Activated CD4-positive, alpha-beta T cell treated with anti-CD3 and anti-CD28 coated beads for 1 hour (primary cell): ENCODE results near the gene CYSRT1.

Experiments
- DNase-seq: peaks from one replicate; pipeline ENCODE4 v3.0.0-alpha.2; 2020

Gene CYSRT1

DNA sequence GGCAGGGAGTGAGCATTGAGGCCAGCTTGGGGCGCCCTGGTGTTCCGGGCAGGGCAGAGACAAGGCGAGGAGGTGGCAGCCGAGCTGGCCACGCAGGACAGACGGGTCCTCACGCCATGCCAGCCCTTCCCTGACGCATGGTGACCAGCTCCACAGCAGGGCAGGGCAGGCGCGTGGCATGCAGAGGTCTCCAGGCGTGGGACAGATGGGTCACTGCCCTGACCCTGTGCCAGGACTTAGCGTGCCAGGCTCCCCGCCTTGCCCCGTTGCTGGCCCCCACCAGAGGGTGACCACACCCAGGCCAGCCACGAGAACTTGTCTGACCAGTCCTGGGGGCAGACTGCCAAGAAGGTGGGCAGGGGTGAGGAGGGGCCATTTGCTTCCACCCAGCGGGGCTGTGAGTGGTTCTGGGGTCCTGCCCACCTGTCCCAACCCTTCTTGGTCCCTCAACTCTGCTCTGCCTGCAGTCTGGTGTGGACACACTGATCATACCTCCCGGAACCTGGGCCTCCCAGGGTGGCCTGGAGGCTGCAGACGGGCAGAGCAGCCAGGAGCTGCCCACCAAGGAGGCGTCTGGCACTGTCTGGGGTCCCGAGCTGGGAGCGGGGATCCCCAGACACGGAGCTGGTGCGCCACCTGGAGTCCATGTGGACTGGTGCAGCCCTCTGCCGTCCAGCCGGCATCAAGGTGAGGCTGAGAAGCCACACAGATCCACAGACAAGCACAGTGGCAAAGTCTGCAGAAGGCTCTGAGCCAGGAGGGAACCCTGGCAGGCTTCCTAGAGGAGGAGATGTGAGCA lies 2.3 kb downstream of the CYSRT1 start, which contains the start of gene RNF224:
Gene RNF224 (plus strand): TSS at position 449 of the 799 bp plus-strand sequence. CDS start 834 bp downstream, outside the sequence.
- DNase-seq: peak; percentile 73

DNA sequence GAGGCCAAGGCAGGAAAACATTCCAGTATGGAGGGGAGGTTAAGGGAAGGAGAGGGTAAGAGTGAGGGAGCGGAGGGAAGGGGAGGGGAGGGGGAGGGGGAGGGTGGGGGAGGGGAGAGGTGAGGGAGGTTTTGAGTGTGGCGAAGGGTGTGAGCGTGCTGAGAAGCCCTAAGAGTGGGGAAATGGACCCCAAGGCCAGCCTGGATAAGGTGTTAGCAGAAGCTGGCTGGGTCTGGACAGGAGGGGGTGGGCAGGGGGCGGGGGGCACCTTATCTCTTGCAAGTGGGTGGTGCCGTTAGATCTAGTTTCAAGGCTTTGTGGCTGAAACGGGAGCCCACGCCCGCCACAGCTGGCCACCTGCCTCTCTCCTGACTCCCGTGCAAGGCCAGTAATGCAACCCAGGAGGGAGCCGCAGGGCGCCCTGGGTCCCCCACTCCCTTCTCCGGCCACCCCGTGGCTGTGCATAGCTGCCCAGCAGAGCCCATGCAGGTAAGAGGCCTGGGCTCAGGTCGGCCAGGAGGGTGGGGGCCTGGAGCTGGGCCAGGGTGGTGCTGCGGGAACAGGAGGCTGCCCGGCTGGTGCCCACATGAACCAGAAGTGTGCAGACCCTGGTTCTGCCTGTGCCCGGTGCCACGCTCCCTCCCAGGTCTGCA lies 3.0 kb downstream of the CYSRT1 start:
- no peak for DNase-seq

DNA sequence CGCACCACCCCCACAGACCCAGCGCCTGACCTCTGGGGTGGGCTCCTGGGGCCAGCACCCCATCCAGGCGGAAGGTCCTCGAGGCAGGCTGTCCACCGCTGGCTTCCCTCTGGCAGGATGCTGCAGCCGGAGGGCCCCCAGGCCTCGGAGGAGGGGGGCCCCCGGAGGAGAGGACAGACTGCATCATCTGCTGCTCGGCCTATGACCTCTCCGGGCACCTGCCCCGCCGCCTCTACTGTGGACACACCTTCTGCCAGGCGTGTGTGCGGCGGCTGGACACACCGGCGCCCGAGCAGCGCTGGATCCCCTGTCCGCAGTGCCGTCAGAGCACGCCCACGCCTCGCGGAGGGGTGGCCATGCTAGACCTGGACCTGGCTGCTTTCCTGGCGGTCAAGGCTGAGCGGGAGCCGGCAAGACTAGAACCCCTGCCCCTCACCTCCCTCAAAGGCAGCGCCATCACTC lies 3.6 kb downstream of the CYSRT1 start:
- DNase-seq: no peak

DNA sequence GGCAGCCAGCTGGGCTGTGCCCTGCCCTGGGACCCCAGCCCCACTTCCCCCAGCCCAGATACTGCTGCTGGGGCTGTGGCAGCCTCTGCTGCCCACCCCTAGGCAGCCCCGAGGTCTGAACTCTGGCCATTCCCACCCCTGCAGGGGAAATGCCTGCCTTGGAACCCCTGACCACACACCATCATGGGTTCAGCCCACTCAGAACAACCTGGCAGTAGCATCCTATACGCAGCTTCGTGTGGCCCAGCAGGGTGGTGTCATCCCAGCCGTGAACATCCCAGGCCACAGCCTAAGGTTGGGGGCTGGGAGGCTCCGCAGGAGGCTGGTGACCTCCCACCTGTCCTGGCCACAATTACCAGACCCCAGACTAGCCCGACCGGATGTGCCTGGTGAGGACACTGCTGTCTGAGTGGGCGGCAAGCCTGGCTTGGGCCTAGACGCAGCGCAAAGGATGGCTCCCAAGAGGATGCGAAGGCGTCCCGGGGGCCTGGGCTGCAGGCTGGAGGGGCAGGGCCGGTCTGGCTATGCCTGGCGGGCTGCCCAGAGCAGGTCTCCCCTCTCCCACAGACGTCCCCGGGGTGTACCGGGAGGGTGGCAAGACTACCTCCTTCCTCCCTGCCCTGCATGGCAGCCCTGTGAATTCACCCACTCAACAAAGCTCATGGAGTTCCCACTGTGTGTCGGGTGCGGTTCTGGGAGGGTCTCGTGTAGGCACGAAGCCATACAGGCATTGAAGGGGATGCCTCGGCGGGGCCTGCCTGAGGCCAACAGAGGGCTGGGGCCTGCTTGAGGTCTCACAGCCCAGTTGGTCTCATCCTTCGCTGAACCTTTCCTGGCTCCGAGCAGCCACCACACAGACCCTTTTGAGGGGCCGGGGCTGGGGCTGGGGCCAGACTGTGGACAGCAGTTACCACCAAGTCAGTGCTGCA lies 4.3 kb downstream of the CYSRT1 start:
- no peak for DNase-seq

DNA sequence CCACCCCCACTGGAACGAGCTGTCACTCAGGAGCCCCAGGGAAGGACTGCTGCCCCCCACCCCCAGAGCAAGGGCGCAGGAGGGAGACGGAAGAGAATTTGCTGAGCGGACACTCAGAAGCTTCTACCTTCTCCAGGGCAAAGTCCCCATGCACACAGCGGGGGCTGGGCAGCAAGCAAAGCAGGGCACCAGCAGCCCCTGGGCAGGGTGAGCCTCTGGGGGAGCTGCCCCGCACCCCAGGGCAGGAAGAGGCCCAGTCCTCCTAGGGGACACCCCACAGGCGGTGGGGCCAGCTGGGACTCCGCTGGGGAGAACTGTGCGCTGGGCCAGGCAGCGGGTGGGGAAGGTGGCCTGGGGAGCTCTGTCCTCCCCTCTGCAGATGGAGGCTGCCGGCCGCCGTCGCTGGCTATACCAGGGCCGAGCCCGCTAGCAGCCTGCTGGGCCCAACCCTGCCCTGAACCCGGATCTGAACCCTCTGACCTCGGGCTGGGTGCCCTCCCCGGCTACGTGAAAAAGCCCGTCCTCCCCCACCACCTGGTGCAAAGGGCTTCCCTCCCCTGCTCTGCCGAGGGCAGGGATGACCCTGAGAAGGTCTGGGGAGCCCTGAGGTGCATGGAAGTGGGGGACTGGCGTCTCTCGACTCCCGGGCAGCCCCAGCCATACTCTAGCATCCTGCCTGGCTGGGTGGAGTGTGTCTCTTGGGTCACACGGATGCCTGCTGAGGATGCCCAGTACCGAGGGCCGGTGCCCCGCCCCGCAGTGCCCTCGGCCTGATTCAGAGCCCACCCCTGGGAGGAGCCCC lies 5.1 kb downstream of the CYSRT1 start:
- no peak for DNase-seq

DNA sequence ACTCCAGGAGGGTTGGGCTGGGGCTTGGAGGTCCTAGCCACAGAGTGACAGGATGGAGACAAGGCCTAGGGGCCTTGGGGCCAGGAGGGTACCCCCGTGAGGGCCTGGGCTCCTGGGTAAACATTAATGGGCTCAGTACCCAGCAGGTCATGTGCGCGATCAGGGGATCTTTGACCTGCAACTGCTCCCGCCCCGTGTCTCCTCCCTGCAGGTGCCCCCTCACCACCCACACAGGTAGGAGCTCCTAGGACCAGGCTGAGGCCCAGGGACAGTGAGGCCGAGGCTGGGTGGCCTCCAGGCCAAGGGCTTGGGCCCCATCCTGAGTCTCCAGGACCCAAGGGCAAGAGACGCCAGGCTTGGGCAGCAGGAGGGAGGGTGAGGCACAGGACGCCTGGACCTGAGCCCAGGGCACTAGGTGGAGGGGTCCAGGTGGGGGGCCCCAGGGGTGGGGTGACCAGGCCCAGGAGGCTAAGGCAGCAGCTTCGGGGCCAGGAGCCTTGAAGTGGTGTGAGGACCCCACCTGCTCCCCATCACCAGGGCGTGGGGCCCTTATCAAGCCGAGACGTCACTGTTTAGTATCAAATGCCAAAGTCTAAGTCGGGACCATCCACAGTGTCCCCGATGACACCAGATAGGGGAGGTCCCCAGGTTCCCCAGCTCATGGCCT lies 5.9 kb downstream of the CYSRT1 start, which contains the start of gene SLC34A3:
Gene SLC34A3 (plus strand): TSS at position 197 of the 667 bp plus-strand sequence. CDS start 802 bp downstream, outside the sequence.
- DNase-seq: no peak

DNA sequence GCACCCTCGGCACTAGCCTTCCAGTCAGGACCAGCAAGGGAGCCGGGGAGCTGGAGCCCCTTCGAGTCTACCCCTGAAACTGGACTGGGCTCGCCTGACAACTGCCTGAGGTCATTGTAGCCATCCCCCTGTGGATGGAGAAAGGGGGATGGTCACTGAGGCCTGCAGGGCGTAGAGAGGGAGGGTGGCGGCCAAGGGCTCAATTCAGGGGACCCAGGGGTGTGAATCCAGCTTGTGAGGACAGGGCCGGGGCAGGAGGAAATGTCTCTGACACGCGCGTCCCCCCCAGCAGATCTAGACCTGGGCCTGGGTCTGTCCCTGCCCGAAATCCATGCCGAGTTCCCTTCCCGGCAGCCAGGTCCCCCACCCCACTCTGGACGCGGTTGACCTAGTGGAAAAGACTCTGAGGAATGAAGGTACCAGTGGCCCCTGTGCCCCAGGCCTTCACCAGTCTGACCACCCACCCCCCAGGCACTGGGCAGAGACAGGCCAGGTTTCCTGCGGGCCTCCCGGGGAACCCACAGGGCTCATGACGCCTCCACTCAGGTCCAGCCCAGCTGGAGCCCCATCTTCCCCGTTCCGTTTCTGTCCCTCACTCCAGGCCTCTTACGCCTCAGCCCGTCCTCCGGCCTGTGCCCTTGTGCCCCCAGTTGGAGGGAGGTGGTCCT lies 6.5 kb downstream of the CYSRT1 start:
- no peak for DNase-seq

DNA sequence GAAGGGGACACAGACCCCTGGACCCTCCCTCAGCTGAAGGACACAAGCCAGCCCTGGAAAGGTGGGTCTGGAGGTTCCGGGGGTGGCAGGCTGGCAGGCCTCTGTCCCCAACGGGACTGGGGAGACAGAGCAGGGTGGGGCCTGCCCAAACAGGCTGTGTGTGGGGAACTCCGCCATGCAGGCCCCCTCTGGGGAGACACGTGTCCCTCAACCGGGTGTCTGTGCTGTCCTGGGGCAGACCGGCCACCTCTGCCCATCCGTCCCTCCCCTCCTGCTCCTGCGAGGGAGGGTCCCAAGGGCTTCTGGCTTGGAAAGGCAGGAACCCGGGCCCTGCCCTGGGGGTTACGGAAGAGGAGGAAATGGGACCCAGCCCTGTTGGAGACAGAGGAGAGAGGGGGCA lies 7.1 kb downstream of the CYSRT1 start:
- no peak for DNase-seq

DNA sequence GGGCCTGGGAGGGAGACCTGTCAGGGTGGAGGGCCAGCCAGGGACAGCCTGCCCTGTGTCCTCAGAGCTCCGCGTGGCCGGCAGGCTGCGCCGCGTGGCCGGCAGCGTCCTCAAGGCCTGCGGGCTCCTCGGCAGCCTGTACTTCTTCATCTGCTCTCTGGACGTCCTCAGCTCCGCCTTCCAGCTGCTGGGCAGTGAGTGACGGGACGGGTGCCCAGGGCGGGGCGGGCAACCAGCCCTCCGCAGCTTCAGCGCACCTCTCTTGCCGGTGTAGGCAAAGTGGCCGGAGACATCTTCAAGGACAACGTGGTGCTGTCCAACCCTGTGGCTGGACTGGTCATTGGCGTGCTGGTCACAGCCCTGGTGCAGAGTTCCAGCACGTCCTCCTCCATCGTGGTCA lies 7.5 kb downstream of the CYSRT1 start:
- DNase-seq: no peak

DNA sequence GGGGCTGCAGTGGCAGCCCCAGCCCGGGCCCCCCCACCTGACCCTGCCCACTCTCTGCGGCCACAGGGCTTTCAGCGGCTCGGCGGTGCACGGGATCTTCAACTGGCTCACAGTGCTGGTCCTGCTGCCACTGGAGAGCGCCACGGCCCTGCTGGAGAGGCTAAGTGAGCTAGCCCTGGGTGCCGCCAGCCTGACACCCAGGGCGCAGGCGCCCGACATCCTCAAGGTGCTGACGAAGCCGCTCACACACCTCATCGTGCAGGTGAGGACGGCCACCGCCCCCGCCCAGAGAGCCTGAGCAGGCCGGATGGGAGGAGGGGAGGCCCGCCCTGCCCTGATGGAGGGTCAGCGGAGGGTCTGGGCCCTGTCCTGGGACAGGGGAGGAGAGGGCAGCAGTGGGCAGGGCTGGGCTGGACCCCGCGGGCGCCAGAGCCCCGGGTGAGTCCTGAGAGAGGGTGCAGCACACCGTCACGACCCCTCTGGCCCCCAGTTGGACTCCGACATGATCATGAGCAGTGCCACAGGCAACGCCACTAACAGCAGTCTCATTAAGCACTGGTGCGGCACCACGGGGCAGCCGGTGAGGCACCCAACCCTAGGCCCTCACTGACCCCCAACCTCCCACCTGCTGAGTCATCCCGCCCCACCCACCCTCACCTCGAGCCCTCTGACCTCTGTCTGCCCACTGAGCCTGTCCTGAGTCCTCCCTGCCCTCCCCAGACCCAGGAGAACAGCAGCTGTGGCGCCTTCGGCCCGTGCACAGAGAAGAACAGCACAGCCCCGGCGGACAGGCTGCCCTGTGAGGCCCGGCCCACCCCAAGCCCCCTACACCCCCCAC lies 8.4 kb downstream of the CYSRT1 start:
- DNase-seq: no peak

DNA sequence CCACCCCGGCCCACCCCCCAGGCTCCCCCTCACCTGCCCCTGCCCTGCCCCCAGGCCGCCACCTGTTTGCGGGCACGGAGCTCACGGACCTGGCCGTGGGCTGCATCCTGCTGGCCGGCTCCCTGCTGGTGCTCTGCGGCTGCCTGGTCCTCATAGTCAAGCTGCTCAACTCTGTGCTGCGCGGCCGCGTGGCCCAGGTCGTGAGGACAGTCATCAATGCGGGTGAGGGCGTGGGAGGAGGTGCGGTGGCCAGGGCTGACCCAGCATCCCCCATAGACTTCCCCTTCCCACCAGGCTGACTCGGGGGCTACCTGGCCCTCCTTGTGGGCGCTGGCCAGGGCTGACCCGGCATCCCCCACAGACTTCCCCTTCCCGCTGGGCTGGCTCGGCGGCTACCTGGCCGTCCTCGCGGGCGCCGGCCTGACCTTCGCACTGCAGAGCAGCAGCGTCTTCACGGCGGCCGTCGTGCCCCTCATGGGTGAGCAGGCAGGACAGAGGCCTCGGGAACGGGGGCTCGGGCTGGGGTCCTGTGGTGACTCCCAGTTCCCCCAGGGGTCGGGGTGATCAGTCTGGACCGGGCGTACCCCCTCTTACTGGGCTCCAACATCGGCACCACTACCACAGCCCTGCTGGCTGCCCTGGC lies 9.2 kb downstream of the CYSRT1 start:
- no peak for DNase-seq

DNA sequence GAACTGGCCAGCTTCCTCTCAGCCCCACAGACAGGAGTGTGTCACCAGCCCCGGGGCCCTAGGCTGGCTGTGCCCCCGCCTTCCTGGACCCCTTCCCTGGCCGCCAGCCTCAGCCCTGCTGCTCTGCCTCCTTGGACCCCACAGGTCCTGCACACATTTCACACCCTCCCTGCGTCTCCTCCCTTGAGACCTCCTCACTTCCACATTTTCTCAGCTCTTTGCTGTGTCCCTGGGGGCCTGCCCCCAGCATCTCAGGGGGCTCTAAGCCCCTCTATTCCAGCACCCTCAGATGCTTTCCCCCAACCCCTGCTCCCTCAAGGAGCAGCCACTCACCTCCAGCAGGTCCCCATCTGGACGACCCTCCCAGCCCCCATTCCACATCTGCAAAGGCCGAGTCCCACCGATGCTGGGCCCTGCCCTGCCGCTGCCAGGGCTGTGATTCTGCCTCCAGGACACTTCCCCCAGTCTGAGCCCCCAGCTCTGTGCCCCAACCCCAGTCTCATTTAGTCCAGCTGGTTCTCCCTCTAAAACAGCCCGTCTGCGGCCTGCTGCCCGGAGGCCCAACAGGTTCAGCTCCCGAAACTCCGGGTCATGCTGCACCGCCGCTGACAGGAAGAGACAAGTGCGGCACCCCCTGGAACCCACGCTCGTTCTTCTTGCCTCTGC lies 9.9 kb downstream of the CYSRT1 start:
- no peak for DNase-seq

DNA sequence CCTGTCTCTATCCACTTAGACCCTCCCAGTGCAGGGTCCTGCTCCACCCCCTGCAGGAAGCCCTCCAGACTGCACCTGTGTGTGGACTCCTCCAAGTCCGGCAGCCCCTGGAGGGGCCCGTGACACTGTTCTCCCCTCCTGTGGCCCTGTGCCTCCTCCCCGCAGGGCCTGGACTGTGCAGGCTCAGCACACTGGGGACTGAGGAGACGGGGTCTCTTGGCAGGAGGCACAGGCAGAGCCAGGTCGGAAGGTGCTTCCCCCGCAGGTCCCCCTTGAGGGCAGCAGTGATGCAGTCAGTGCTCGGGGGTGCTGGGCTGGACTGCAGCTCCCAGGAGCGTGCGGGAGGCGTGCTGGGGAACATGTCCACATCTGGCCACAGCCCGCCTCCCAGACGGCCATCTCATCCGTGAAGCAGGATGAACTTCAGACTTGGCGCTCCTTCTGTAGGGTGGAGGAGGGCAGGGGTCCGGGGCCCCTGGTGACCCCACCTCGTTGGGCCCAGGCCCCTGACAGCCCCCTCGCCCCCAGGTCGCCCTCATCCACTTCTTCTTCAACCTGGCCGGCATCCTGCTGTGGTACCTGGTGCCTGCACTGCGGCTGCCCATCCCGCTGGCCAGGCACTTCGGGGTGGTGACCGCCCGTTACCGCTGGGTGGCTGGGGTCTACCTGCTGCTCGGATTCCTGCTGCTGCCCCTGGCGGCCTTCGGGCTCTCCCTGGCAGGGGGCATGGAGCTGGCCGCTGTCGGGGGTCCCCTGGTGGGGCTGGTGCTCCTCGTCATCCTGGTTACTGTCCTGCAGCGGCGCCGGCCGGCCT lies 10.7 kb downstream of the CYSRT1 start:
- no peak for DNase-seq

DNA sequence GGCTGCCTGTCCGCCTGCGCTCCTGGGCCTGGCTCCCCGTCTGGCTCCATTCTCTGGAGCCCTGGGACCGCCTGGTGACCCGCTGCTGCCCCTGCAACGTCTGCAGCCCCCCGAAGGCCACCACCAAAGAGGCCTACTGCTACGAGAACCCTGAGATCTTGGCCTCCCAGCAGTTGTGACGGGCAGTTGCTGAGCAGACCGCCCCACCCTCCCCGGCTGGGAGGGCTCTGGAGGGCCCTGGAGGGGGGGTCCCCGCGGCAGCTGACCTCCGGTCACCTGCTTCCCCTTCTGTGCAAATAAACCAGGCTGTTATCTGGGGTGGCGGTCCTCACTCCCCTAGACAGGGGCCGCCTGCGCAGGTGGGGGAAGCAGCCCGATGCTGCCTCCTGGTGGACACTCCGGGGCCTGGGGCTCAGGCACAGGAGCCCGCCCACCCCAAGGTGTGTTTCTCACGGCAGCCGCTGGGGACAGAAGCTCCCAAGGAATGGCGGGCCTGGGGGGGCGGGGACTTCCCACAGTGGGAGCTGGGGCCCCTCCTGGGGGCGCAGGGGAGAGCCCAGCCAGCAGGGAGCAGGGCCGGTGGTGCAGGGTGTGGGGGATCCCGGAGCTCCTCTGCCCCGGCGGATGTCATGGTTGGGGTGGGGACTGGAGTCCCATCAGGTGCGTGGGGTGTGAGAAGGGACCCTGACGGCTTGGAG lies 11.4 kb downstream of the CYSRT1 start:
- DNase-seq: peak; percentile 85

DNA sequence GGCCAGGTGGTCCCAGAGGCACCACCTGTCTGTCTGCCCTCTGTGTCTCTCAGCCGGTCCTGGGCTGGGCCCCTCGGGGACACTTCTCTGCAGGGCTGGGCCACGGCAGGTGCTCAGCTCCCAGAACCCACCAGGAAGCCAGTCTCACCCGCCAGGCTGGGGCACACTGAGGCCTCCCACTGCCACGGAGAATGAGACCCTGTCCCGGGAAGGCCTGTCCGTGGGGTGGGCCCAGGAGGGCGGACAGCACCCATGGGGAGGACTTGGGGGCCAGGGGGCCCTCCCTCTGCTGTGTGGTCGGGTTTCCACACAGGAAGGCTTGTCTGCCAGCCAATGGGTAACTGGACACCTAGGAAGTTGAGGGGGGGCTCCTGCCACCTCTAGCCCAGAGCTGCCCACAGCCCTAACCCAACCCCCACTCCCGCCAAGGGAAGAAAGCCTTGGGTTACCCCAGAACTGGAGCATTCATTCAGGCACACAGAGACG lies 12.0 kb downstream of the CYSRT1 start:
- DNase-seq: no peak

DNA sequence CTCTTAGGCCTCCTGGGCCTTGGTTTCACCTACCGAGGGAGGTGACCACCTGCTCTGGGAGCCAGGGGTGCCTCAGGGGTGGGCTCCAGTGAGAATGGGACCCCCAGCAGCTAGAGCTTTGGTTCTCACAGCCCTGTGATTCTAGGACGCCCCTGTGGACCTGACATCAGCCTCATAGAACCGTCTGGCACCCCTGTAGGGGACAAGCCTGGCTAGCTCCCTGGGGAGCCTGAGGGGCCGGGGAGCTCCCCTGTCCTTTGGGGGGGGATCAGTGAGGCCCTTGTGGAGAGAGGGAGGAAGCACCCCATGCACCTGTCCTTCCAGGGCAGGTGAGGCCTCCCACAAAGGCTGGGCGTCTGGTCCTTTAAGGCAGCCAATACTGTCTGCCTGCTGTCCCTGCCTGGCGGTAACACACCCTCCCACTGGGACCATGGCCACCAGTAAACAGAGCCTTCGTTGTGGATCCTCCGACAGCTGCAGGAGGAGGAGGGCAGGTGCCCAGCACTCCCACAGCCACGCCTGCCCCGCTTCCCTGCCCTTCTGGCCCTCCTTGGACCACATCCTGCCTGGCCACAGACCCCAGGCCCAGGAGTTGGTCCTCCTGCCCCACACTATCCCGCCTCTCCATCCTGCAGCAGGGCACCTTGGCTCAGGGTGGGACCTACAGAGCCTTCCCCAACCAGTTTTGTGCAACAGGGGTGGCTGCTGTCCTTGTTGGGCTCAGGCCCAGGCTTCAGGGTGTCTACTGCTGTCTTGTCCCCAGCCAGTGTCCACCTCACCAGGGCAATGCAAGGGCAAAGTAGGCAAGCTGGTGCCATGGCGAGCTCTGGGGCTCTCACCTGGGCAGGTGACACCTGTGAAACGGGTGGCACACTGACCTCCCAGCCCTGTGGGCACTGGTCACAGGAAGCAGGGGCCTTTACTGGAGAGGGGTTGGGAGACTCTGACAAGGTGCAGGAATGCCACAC lies 13.1 kb downstream of the CYSRT1 start:
- DNase-seq: no peak
